Mesothelial cell of epicardium (in vitro differentiated cells): ENCODE results near the gene MPO. TPM values are rescaled to one million over a fixed set of nuclear protein-coding genes. Genes with fewer than 3 reads are reported as not detected.

Experiments
- DNase-seq, 2 experiments: peaks; one replicate each; pipeline ENCODE4 v3.0.0; 2021; ENCODE audit warnings: low spot score in 2 of 2; ENCODE audit not compliant: unreplicated experiment in 2 of 2
- H3K27ac Mint-ChIP-seq: 2 replicates; pipeline ENCODE4 v1.8.0; 2021; ENCODE audit warnings: mixed read lengths
- H3K27me3 Mint-ChIP-seq: 2 replicates; pipeline ENCODE4 v1.8.0; 2021; ENCODE audit warnings: low read depth, mixed read lengths
- H3K36me3 Mint-ChIP-seq: 2 replicates; pipeline ENCODE4 v1.8.0; 2021; ENCODE audit warnings: mixed read lengths
- H3K4me1 Mint-ChIP-seq: 2 replicates; pipeline ENCODE4 v1.8.0; 2021; ENCODE audit warnings: mixed read lengths
- H3K4me3 Mint-ChIP-seq: 2 replicates; pipeline ENCODE4 v1.8.0; 2021; ENCODE audit warnings: mild to moderate bottlenecking, moderate library complexity, mixed read lengths
- H3K9me3 Mint-ChIP-seq: 2 replicates; pipeline ENCODE4 v1.8.0; 2021; ENCODE audit warnings: mixed read lengths
- CTCF ChIP-seq: fragments of 200-600 bp; sonication (generic); IDR thresholded peaks from one replicate; pipeline ENCODE4 v1.5.0; 2021; ENCODE audit warnings: antibody characterized with exemption; ENCODE audit not compliant: unreplicated experiment
- total RNA-seq: library from RNA; stranded (reverse); gene quantifications from 3 replicates; pipeline ENCODE4 v1.2.1, GENCODE V29; 2021

MPO gene
- total RNA-seq, 1 donor from 2014 or later: not detected

- DNase-seq: no peak
- no peak overlapping the region for H3K4me3 Mint-ChIP-seq
- TF ChIP-seq CTCF: no peak
- no peak overlapping the region for H3K27ac Mint-ChIP-seq
- peaks cover 30% of the 10 kb centered on the region for H3K27me3 Mint-ChIP-seq
- no peaks in the 10 kb centered on the region for H3K4me1 Mint-ChIP-seq
- H3K9me3 Mint-ChIP-seq: no peaks in the 10 kb centered on the region
- H3K36me3 Mint-ChIP-seq: no peaks in the 10 kb centered on the region
These were observed 5.3 kb downstream of the MPO start for GRCh38 chr17:58275417-58275816.

- Mint-ChIP-seq H3K9me3 (no peaks in the 10 kb centered on the region), H3K27me3 (peaks cover 26% of the 10 kb centered on the region), H3K27ac (no peak overlapping the region), H3K4me1 (no peaks in the 10 kb centered on the region), H3K4me3 (no peak overlapping the region), H3K36me3 (no peaks in the 10 kb centered on the region)
- TF ChIP-seq CTCF: no peak
- no peak for DNase-seq
These were observed 7.2 kb downstream of the MPO start for GRCh38 chr17:58273453-58274104.

GRCh38 chr17:58272367-58273280, 8.1 kb downstream of the MPO start:
- no peak for TF ChIP-seq CTCF
- no peak for DNase-seq
- H3K4me1 Mint-ChIP-seq: no peaks in the 10 kb centered on the region
- H3K36me3 Mint-ChIP-seq: no peaks in the 10 kb centered on the region
- H3K9me3 Mint-ChIP-seq: no peaks in the 10 kb centered on the region
- no peak overlapping the region for H3K4me3 Mint-ChIP-seq
- no peak overlapping the region for H3K27ac Mint-ChIP-seq
- H3K27me3 Mint-ChIP-seq: peaks cover 26% of the 10 kb centered on the region

GRCh38 chr17:58271216-58271931, 9.4 kb downstream of the MPO start:
- DNase-seq: no peak
- Mint-ChIP-seq H3K4me3 (no peak overlapping the region), H3K36me3 (no peaks in the 10 kb centered on the region), H3K27ac (no peak overlapping the region), H3K9me3 (no peaks in the 10 kb centered on the region), H3K27me3 (peaks cover 35% of the 10 kb centered on the region), H3K4me1 (no peaks in the 10 kb centered on the region)
- TF ChIP-seq CTCF: no peak

- Mint-ChIP-seq H3K36me3 (no peaks in the 10 kb centered on the region), H3K4me3 (no peak overlapping the region), H3K27me3 (peaks cover 39% of the 10 kb centered on the region), H3K4me1 (no peaks in the 10 kb centered on the region), H3K27ac (no peak overlapping the region), H3K9me3 (no peaks in the 10 kb centered on the region)
- DNase-seq: no peak
- TF ChIP-seq CTCF: no peak
These were observed 10.1 kb downstream of the MPO start for GRCh38 chr17:58270476-58271215.
